Tibial artery (tissue), 4 donors: ENCODE data around the gene IL3RA.
A peak's percentile ranks its signal among the peaks of the same experiment; 100 is the strongest.

Experiments
- DNase-seq, 2 donors: peaks; one replicate each; pipeline ENCODE4 v3.0.0-alpha.2; 2019
- H3K27ac ChIP-seq, 2 donors: fragments of 200-600 bp; sonication (generic) in 1 of 2; 1 replicate in 1 of 2; 2 replicates in 1 of 2; pipeline ENCODE4 v1.5.1; 2018 to 2019; ENCODE audit warnings: mild to moderate bottlenecking in 1 of 2
- H3K27me3 ChIP-seq, 2 donors: fragments of 200-600 bp; sonication (generic) in 1 of 2; one replicate each; pipeline versions ENCODE4 v1.5.1 to v1.6.0; 2016 to 2019
- H3K36me3 ChIP-seq, 3 donors: fragments of 200-600 bp; sonication (generic) in 2 of 3; one replicate each; pipeline ENCODE4 v1.5.1; 2016 to 2019; ENCODE audit warnings: mild to moderate bottlenecking in 2 of 3
- H3K4me1 ChIP-seq, 4 donors: fragments of 200-600 bp; sonication (generic) in 2 of 4; 1 replicate in 3 of 4; 2 replicates in 1 of 4; pipeline ENCODE4 v1.5.1; 2016 to 2019
- H3K4me3 ChIP-seq, 2 donors: fragments of 200-600 bp; sonication (generic) in 1 of 2; 1 replicate in 1 of 2; 2 replicates in 1 of 2; pipeline ENCODE4 v1.5.1; 2018 to 2019; ENCODE audit warnings: mild to moderate bottlenecking in 2 of 2
- H3K9me3 ChIP-seq, 3 donors: fragments of 200-600 bp; sonication (generic) in 1 of 3; one replicate each; pipeline ENCODE4 v1.5.1; 2016 to 2019
- CTCF ChIP-seq, 2 experiments: fragments of 200-600 bp in 1 of 2; fragments of 450-650 bp in 1 of 2; IDR thresholded peaks; one replicate each; pipeline ENCODE4 v1.5.1; 2017 to 2019; ENCODE audit warnings: antibody characterized with exemption in 2 of 2, mild to moderate bottlenecking in 1 of 2, moderate library complexity in 1 of 2
- intact Hi-C: fragments of 100-400 bp; cut with DNase I; formaldehyde crosslinking; loops from one replicate; pipeline ENCODE4 v1.15.0; 2023; ENCODE audit warnings: low total_unique reads

Gene IL3RA

GRCh38 chrX:1388651-1389050 lies 52.1 kb downstream of the IL3RA start:
- intact Hi-C loops = no loop called here
- Histone ChIP-seq H3K36me3 (peaks cover 67 to 74% (median 72%) of the 10 kb centered on the region in 3 donors), H3K4me1 (peaks cover 0 to 38% (median 33%) of the 10 kb centered on the region in 4 donors), H3K27ac (no peak overlapping the region), H3K4me3 (no peak overlapping the region), H3K27me3 (no peaks in the 10 kb centered on the region), H3K9me3 (no peaks in the 10 kb centered on the region)
- DNase-seq = peak in 1 of 2 donors; percentile 23
- no peak for TF ChIP-seq CTCF (IDR thresholded peaks at IDR 0.05)

- Histone ChIP-seq H3K9me3 (no peaks in the 10 kb centered on the region), H3K4me3 (no peak overlapping the region), H3K27ac (no peak overlapping the region), H3K4me1 (peaks cover 0 to 45% (median 36%) of the 10 kb centered on the region in 4 donors), H3K36me3 (peaks cover 60 to 66% (median 64%) of the 10 kb centered on the region in 3 donors), H3K27me3 (no peaks in the 10 kb centered on the region)
- intact Hi-C loops = no loop called here
- TF ChIP-seq CTCF (IDR thresholded peaks at IDR 0.05) = no peak
- peak in 1 of 2 donors; percentile 63 for DNase-seq
Observed at GRCh38 chrX:1389181-1389992, 52.8 kb downstream of the IL3RA start.

GRCh38 chrX:1389993-1390285 lies 53.4 kb downstream of the IL3RA start:
- H3K4me3 ChIP-seq = peak overlapping the region in 1 of 2 donors; percentile 89
- peaks cover 0 to 51% (median 42%) of the 10 kb centered on the region in 4 donors for H3K4me1 ChIP-seq
- no peak for TF ChIP-seq CTCF (IDR thresholded peaks at IDR 0.05)
- peaks cover 54 to 61% (median 59%) of the 10 kb centered on the region in 3 donors for H3K36me3 ChIP-seq
- intact Hi-C loops = loop anchor here (10.0 kb wide), 2 partner anchors 205 to 1075 kb away; partner anchors contain the start of genes AKAP17A and GTPBP6
- no peaks in the 10 kb centered on the region for H3K27me3 ChIP-seq
- H3K9me3 ChIP-seq = no peaks in the 10 kb centered on the region
- no peak overlapping the region for H3K27ac ChIP-seq
- DNase-seq = no peak

- intact Hi-C loops = loop anchor here (10.0 kb wide), 2 partner anchors 204 to 1076 kb away; partner anchors contain the start of genes AKAP17A and GTPBP6
- Histone ChIP-seq H3K4me1 (peaks cover 0 to 54% (median 43%) of the 10 kb centered on the region in 4 donors), H3K27ac (peak overlapping the region; percentile 97 to 98), H3K9me3 (no peaks in the 10 kb centered on the region), H3K36me3 (peaks cover 46 to 52% (median 50%) of the 10 kb centered on the region in 3 donors), H3K27me3 (no peaks in the 10 kb centered on the region), H3K4me3 (peak overlapping the region; percentile 89 to 92)
- DNase-seq = peak; percentile 20 to 68
- no peak for TF ChIP-seq CTCF (IDR thresholded peaks at IDR 0.05)
Observed at GRCh38 chrX:1390621-1391369, 54.2 kb downstream of the IL3RA start.

- TF ChIP-seq CTCF (IDR thresholded peaks at IDR 0.05) = no peak
- intact Hi-C loops = loop anchor here (10.0 kb wide), 2 partner anchors 203 to 1077 kb away; partner anchors contain the start of genes AKAP17A and GTPBP6
- Histone ChIP-seq H3K27ac (peak overlapping the region; percentile 97 to 98), H3K36me3 (peaks cover 40 to 48% (median 45%) of the 10 kb centered on the region in 3 donors), H3K4me3 (peak overlapping the region; percentile 89 to 92), H3K9me3 (no peaks in the 10 kb centered on the region), H3K27me3 (no peaks in the 10 kb centered on the region), H3K4me1 (peaks cover 0 to 54% (median 43%) of the 10 kb centered on the region in 4 donors)
- DNase-seq = no peak
Observed at GRCh38 chrX:1391370-1391706, 54.8 kb downstream of the IL3RA start.
